B cell (primary cell): ENCODE data around the gene RPS5. TPM values are rescaled to one million over a fixed set of nuclear protein-coding genes. Genes with fewer than 3 reads are reported as not detected.

ENCODE experiments used
- ATAC-seq: fragments of 200-7000 bp; cut with Tn5 transposase; one replicate; pipeline ENCODE4 v1.10.0; 2021; ENCODE audit warnings: low read depth, mild to moderate bottlenecking, moderate number of reproducible peaks, moderate library complexity
- CTCF ChIA-PET: fragments of 350-600 bp; sonication (Branson Sonifier 250); formaldehyde crosslinking; loops from one replicate; lab custom pipeline; 2021; ENCODE audit warnings: antibody characterized with exemption, inconsistent platforms; lab: Charles Lee
- POLR2A ChIA-PET: fragments of 350-600 bp; sonication (Branson Sonifier 250); formaldehyde crosslinking; loops from one replicate; lab custom pipeline; 2021; ENCODE audit warnings: antibody characterized with exemption; lab: Charles Lee
- DNase-seq: peaks from one replicate; pipeline ENCODE4 v3.0.0; 2013
- H2AFZ ChIP-seq: 2 replicates; pipeline ENCODE4 v1.6.1; 2012; ENCODE audit warnings: mild to moderate bottlenecking, low read depth, low read length; ENCODE audit not compliant: insufficient read depth, poor library complexity, severe bottlenecking
- H3K27ac ChIP-seq, 2 donors: 1 replicate in 1 of 2; 2 replicates in 1 of 2; pipeline ENCODE4 v1.5.1; 2012 to 2013; ENCODE audit warnings: low read length in 2 of 2, mild to moderate bottlenecking in 2 of 2, moderate library complexity in 1 of 2
- H3K27me3 ChIP-seq, 4 experiments: fragments of 200-600 bp in 1 of 4; sonication (generic) in 1 of 4; replicated peaks in 1 of 4; 1 replicate in 2 of 4; 2 replicates in 2 of 4; pipeline versions ENCODE4 v1.6.1 to v1.7.0; 2013 to 2016; ENCODE audit warnings: low read length in 3 of 4, mild to moderate bottlenecking in 2 of 4, mixed read lengths in 1 of 4, moderate library complexity in 1 of 4; ENCODE audit not compliant: insufficient read depth in 4 of 4, control insufficient read depth in 3 of 4; ENCODE audit errors: control extremely low read depth in 1 of 4
- H3K36me3 ChIP-seq, 2 experiments: replicated peaks in 1 of 2; 1 replicate in 1 of 2; 2 replicates in 1 of 2; pipeline versions ENCODE4 v1.6.1 to v1.7.1; 2013; ENCODE audit warnings: low read length in 1 of 2; ENCODE audit not compliant: insufficient read depth in 2 of 2, control insufficient read depth in 1 of 2; ENCODE audit errors: control extremely low read depth in 1 of 2, extremely low read depth in 1 of 2
- H3K4me1 ChIP-seq, 2 donors: fragments of 200-600 bp in 1 of 2; sonication (generic) in 1 of 2; 1 replicate in 1 of 2; 2 replicates in 1 of 2; pipeline versions ENCODE4 v1.5.1 to v1.6.1; 2013 to 2017; ENCODE audit warnings: low read length in 2 of 2; ENCODE audit not compliant: control insufficient read depth in 2 of 2, insufficient read depth in 2 of 2
- H3K4me2 ChIP-seq: replicated peaks from 2 replicates; pipeline ENCODE3; 2012; ENCODE audit warnings: mild to moderate bottlenecking, low read depth, low read length; ENCODE audit not compliant: poor library complexity, severe bottlenecking
- H3K4me3 ChIP-seq, 5 experiments: fragments of 200-600 bp in 1 of 5; sonication (generic) in 1 of 5; 1 replicate in 3 of 5; 2 replicates in 2 of 5; pipeline versions ENCODE4 v1.5.1 to v1.7.0; 2011 to 2016; ENCODE audit warnings: low read length in 4 of 5, mild to moderate bottlenecking in 4 of 5, low read depth in 2 of 5, control low read depth in 1 of 5, moderate library complexity in 1 of 5; ENCODE audit not compliant: insufficient read depth in 1 of 5; ENCODE audit errors: control extremely low read depth in 1 of 5, extremely low read depth in 1 of 5
- H3K79me2 ChIP-seq: fragments of 200-600 bp; sonication (generic); one replicate; pipeline ENCODE4 v1.6.0; 2016; ENCODE audit warnings: low read length; ENCODE audit not compliant: control insufficient read depth, insufficient read depth
- H3K9ac ChIP-seq: fragments of 200-600 bp; sonication (generic); 2 replicates; pipeline ENCODE4 v1.6.1; 2017; ENCODE audit warnings: mild to moderate bottlenecking, low read length, moderate library complexity
- H3K9me3 ChIP-seq, 3 donors: one replicate each; pipeline versions ENCODE4 v1.6.1 to v1.7.1; 2013; ENCODE audit warnings: low read length in 2 of 3; ENCODE audit not compliant: control insufficient read depth in 2 of 3, insufficient read depth in 1 of 3; ENCODE audit errors: control extremely low read depth in 1 of 3
- H4K20me1 ChIP-seq: 2 replicates; pipeline ENCODE4 v1.6.0; 2012; ENCODE audit warnings: mild to moderate bottlenecking, low read length; ENCODE audit not compliant: insufficient read depth, control insufficient read depth, poor library complexity, severe bottlenecking
- H3K27ac Mint-ChIP-seq: one replicate; pipeline ENCODE4 v1.8.0; 2021; ENCODE audit warnings: mixed read lengths
- H3K27me3 Mint-ChIP-seq: one replicate; pipeline ENCODE4 v1.8.0; 2021; ENCODE audit warnings: mixed read lengths
- H3K4me1 Mint-ChIP-seq: one replicate; pipeline ENCODE4 v1.8.0; 2021; ENCODE audit warnings: mixed read lengths
- H3K4me3 Mint-ChIP-seq: one replicate; pipeline ENCODE4 v1.8.0; 2021; ENCODE audit warnings: mixed read lengths
- H3K9me3 Mint-ChIP-seq: one replicate; pipeline ENCODE4 v1.8.0; 2022; ENCODE audit warnings: mixed read lengths; ENCODE audit not compliant: insufficient read depth
- CTCF ChIP-seq: fragments of 200-600 bp; IDR thresholded peaks from one replicate; pipeline ENCODE4 v1.8.0; 2022; ENCODE audit warnings: antibody characterized with exemption, mild to moderate bottlenecking
- EZH2 ChIP-seq: IDR thresholded peaks from 2 replicates; pipeline ENCODE4 v1.6.1; 2012; ENCODE audit warnings: borderline replicate concordance, low read depth, mild to moderate bottlenecking, moderate library complexity, low read length; ENCODE audit not compliant: insufficient read depth, poor library complexity, severe bottlenecking
- WGBS: methylation state at CpG from one replicate; pipeline ENCODE4 v1.1.5; 2013; ENCODE audit warnings: missing lambda C conversion rate; ENCODE audit not compliant: insufficient coverage; 5-methylcytosine and 5-hydroxymethylcytosine counted together
- intact Hi-C: fragments of 100-400 bp; cut with micrococcal nuclease; formaldehyde crosslinking; loops from one replicate; pipeline ENCODE4 v1.10.0; 2022
- polyA plus RNA-seq: library from polyadenylated mRNA; depleted of rRNA; stranded (reverse); fragments of >200 nt; gene quantifications from 2 replicates; pipeline ENCODE4 v1.2.3, GENCODE V29; 2012
- total RNA-seq, 2 donors: library from RNA; stranded (reverse); fragments of 120-200 nt in 1 of 2; gene quantifications; 1 replicate in 1 of 2; 2 replicates in 1 of 2; pipeline versions ENCODE4 v1.2.3 to v1.2.4, GENCODE V29; 2013 to 2022

The RPS5 gene
- total and polyA plus RNA-seq, 2 donors (not counting 1 experiment from before 2014, with no cell fraction given) = 1,311 to 4,330 TPM

GRCh38 chr19:58409010-58409790, 22.1 kb downstream of the RPS5 start:
- intact Hi-C loops = loop anchor here (2.0 to 5.0 kb wide), 2 partner anchors 62 to 226 kb away; partner anchors contain the start of gene ZNF274
- H3K9me3 Mint-ChIP-seq = no peaks in the 10 kb centered on the region
- Histone ChIP-seq H3K9ac (peak overlapping the region; percentile 91), H3K9me3 (peaks cover 0 to 3% (median 0%) of the 10 kb centered on the region in 3 donors), H3K36me3 (no peaks in the 10 kb centered on the region), H3K79me2 (peaks cover 5% of the 10 kb centered on the region), H3K4me2 (peak overlapping the region; percentile 85), H3K27me3 (no peaks in the 10 kb centered on the region), H4K20me1 (no peaks in the 10 kb centered on the region), H3K4me3 (peak overlapping the region in 4 of 5 experiments; percentile 82 to 93 (median 84)), H2AFZ (peak overlapping the region; percentile 81), H3K27ac (peak overlapping the region; percentile 82 to 93), H3K4me1 (peaks cover 11 to 20% of the 10 kb centered on the region in 2 donors)
- H3K4me3 Mint-ChIP-seq = peak overlapping the region; percentile 97
- TF ChIP-seq CTCF (no peak), EZH2 (no peak)
- H3K4me1 Mint-ChIP-seq = peaks cover 33% of the 10 kb centered on the region
- no peak for ATAC-seq
- no peaks in the 10 kb centered on the region for H3K27me3 Mint-ChIP-seq
- DNase-seq = peak; percentile 42
- 3% methylated on average over 33 of the region's 34 CpGs for WGBS
- H3K27ac Mint-ChIP-seq = peak overlapping the region; percentile 98
- POLR2A ChIA-PET = interaction anchor here (0.8 to 1.9 kb wide), 5 partner anchors 9 to 62 kb away, joined by 3 to 9 read pairs (median 4); partner anchors contain the start of genes ZNF132 and ZNF497
- CTCF ChIA-PET = interaction anchor here (0.7 to 1.2 kb wide), 6 partner anchors 9 to 776 kb away, joined by 3 to 5 read pairs (median 4); partner anchors contain the start of genes ZNF211, ZNF324B and ZNF497

- no peaks in the 10 kb centered on the region for H3K79me2 ChIP-seq
- WGBS = 97% methylated on average over 5 of the region's 5 CpGs
- ATAC-seq (no peak), DNase-seq (no peak)
- H3K9me3 Mint-ChIP-seq = no peaks in the 10 kb centered on the region
- H3K4me2 ChIP-seq = no peak overlapping the region
- H3K9ac ChIP-seq = no peak overlapping the region
- no peak overlapping the region for H3K27ac Mint-ChIP-seq
- H3K4me3 ChIP-seq = no peak overlapping the region
- no peak overlapping the region for H3K4me3 Mint-ChIP-seq
- peaks cover 4 to 24% of the 10 kb centered on the region in 2 experiments for H3K36me3 ChIP-seq
- TF ChIP-seq CTCF = no peak
- TF ChIP-seq EZH2 = no peak
- POLR2A ChIA-PET = no interaction called here
- no peaks in the 10 kb centered on the region for H3K4me1 ChIP-seq
- intact Hi-C loops = no loop called here
- H2AFZ ChIP-seq = no peak overlapping the region
- no peaks in the 10 kb centered on the region for H3K27me3 Mint-ChIP-seq
- H3K27ac ChIP-seq = no peak overlapping the region
- no peaks in the 10 kb centered on the region for H3K27me3 ChIP-seq
- H4K20me1 ChIP-seq = no peaks in the 10 kb centered on the region
- H3K4me1 Mint-ChIP-seq = no peaks in the 10 kb centered on the region
- CTCF ChIA-PET = no interaction called here
- peaks cover 0 to 9% (median 0%) of the 10 kb centered on the region in 3 donors for H3K9me3 ChIP-seq
These were observed 29.5 kb downstream of the RPS5 start for GRCh38 chr19:58416604-58417003.
